Neural cell (in vitro differentiated cells): ENCODE measurements around the gene CUL3.

ENCODE experiments used
- CTCF ChIP-seq: fragments of 450-650 bp; IDR thresholded peaks from 2 replicates; pipeline ENCODE4 v1.5.1; 2014; ENCODE audit warnings: antibody characterized with exemption, mild to moderate bottlenecking, moderate library complexity; ENCODE audit not compliant: poor library complexity, severe bottlenecking
- MXI1 ChIP-seq: fragments of 450-650 bp; conservative IDR thresholded peaks from 2 replicates; pipeline ENCODE4 v1.6.1; 2014; ENCODE audit warnings: antibody characterized with exemption, mild to moderate bottlenecking; ENCODE audit not compliant: poor library complexity, severe bottlenecking
- POLR2AphosphoS5 ChIP-seq: IDR thresholded peaks from 2 replicates; pipeline ENCODE4 v1.6.1; 2012
- SMC3 ChIP-seq: fragments of 450-650 bp; conservative IDR thresholded peaks from 2 replicates; pipeline ENCODE4 v1.6.1; 2014; ENCODE audit warnings: antibody characterized with exemption, mild to moderate bottlenecking, moderate library complexity; ENCODE audit not compliant: poor library complexity

- no peak for TF ChIP-seq CTCF
- no peak for TF ChIP-seq MXI1
- no peak for TF ChIP-seq POLR2AphosphoS5
- TF ChIP-seq SMC3, result no peak
These were observed 60.5 kb downstream of the CUL3 start for GRCh38 chr2:224524657-224525056.
